Vagina (tissue), 2 donors: ENCODE measurements around the gene RBP5. TPM values are rescaled to one million over a fixed set of nuclear protein-coding genes. Genes with fewer than 3 reads are reported as not detected.

Experiments
- DNase-seq, 2 donors: peaks; one replicate each; pipeline ENCODE4 v3.0.0-alpha.2; 2017; ENCODE audit errors: extremely low spot score in 2 of 2
- H3K27ac ChIP-seq: fragments of 200-600 bp; sonication (generic); one replicate; pipeline ENCODE4 v1.5.1; 2019
- H3K27me3 ChIP-seq: fragments of 200-600 bp; sonication (generic); one replicate; pipeline ENCODE4 v1.5.1; 2019
- H3K36me3 ChIP-seq, 2 donors: fragments of 200-600 bp; sonication (generic); one replicate each; pipeline ENCODE4 v1.5.1; 2017 to 2019
- H3K4me1 ChIP-seq: fragments of 200-600 bp; sonication (generic); one replicate; pipeline ENCODE4 v1.5.1; 2019
- H3K4me3 ChIP-seq, 2 donors: fragments of 200-600 bp; sonication (generic); 1 replicate in 1 of 2; 2 replicates in 1 of 2; pipeline ENCODE4 v1.5.1; 2016 to 2019
- H3K9me3 ChIP-seq: fragments of 200-600 bp; sonication (generic); one replicate; pipeline ENCODE4 v1.5.1; 2019
- POLR2A ChIP-seq, 2 donors: fragments of 450-650 bp; IDR thresholded peaks; one replicate each; pipeline ENCODE4 v1.6.1; 2017; ENCODE audit warnings: antibody characterized with exemption in 2 of 2, mild to moderate bottlenecking in 2 of 2, moderate library complexity in 2 of 2
- POLR2AphosphoS5 ChIP-seq, 2 donors: sonication (generic); formaldehyde crosslinking; IDR thresholded peaks; one replicate each; pipeline ENCODE4 v1.9.0; 2017; ENCODE audit warnings: antibody characterized with exemption in 2 of 2, mild to moderate bottlenecking in 2 of 2, low read depth in 1 of 2; ENCODE audit not compliant: insufficient read depth in 1 of 2
- intact Hi-C: fragments of 100-400 bp; cut with DNase I; formaldehyde crosslinking; loops from one replicate; pipeline ENCODE4 v1.15.1; 2023
- total RNA-seq: library from RNA; depleted of rRNA; stranded (reverse); fragments of >200 nt; gene quantifications from one replicate; pipeline ENCODE4 v1.2.3, GENCODE V29; 2016
- TF ChIP-seq, protein P1 (sequence below), 3 experiments: fragments of 450-650 bp in 2 of 3; fragments of 200-600 bp in 1 of 3; sonication (generic) in 1 of 3; IDR thresholded peaks; one replicate each; pipeline ENCODE4 v1.5.1; 2017 to 2019; ENCODE audit warnings: antibody characterized with exemption in 3 of 3, mild to moderate bottlenecking in 2 of 3, moderate library complexity in 2 of 3

Gene RBP5
- total RNA-seq, 1 donor from 2014 or later: 3.7 TPM

DNA sequence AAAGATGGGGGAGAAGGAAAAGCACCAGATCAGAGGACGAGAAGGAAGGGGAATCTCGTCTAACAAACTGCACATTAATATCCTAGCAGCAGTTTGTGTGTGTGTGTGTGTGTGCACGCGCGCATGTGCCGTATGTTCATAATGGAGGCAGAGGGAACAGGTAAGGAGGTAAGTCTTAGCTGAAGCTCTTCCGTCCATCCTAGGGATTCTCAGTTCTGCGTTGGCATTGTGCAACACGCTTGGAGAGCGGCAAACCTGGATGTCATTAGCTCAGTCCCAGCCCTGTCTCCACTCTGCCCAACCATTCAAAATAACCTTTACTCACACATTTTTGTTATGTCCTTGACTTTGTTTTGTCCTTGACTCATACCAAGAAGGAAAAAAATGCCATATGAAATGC, 34.8 kb downstream of the RBP5 start:
- Histone ChIP-seq H3K9me3 (no peaks in the 10 kb centered on the region), H3K36me3 (peaks cover 0 to 6% of the 10 kb centered on the region in 2 donors), H3K27me3 (no peaks in the 10 kb centered on the region), H3K4me1 (peaks cover 48% of the 10 kb centered on the region), H3K4me3 (no peak overlapping the region), H3K27ac (peak overlapping the region; percentile 94)
- intact Hi-C loops: loop anchor here (5.0 kb wide), 1 partner anchor 152 kb away; the partner anchor contains the start of genes C12orf57 and RNU7-1
- TF ChIP-seq POLR2AphosphoS5 (IDR thresholded peaks at IDR 0.05; ENCODE audit: insufficient read depth in 1 of 2, low read depth in 1 of 2) (no peak), POLR2A (IDR thresholded peaks at IDR 0.05) (no peak)
- TF ChIP-seq, protein P1, sequence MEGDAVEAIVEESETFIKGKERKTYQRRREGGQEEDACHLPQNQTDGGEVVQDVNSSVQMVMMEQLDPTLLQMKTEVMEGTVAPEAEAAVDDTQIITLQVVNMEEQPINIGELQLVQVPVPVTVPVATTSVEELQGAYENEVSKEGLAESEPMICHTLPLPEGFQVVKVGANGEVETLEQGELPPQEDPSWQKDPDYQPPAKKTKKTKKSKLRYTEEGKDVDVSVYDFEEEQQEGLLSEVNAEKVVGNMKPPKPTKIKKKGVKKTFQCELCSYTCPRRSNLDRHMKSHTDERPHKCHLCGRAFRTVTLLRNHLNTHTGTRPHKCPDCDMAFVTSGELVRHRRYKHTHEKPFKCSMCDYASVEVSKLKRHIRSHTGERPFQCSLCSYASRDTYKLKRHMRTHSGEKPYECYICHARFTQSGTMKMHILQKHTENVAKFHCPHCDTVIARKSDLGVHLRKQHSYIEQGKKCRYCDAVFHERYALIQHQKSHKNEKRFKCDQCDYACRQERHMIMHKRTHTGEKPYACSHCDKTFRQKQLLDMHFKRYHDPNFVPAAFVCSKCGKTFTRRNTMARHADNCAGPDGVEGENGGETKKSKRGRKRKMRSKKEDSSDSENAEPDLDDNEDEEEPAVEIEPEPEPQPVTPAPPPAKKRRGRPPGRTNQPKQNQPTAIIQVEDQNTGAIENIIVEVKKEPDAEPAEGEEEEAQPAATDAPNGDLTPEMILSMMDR (IDR thresholded peaks at IDR 0.05): no peak
- DNase-seq: no peak

DNA sequence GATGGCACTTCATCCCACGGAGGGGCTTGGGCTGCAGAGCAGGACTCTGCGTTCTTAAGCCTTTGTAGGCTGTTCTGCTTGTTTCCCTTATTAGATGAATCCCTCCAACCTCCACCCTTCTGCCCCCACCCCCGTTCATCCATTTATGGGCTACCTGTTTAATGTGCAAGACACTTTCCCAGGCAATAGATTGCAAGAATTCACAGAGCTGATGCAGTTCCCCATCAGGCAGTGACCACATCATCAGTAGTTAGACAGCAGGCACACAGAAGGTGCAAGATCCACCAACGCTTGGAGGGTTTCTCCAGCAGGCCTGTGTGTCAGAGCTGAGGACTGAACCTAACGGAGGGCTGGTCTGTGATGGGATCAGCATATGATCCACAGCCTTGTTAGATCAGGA, 35.2 kb downstream of the RBP5 start:
- peaks cover 0 to 10% of the 10 kb centered on the region in 2 donors for H3K36me3 ChIP-seq

DNA sequence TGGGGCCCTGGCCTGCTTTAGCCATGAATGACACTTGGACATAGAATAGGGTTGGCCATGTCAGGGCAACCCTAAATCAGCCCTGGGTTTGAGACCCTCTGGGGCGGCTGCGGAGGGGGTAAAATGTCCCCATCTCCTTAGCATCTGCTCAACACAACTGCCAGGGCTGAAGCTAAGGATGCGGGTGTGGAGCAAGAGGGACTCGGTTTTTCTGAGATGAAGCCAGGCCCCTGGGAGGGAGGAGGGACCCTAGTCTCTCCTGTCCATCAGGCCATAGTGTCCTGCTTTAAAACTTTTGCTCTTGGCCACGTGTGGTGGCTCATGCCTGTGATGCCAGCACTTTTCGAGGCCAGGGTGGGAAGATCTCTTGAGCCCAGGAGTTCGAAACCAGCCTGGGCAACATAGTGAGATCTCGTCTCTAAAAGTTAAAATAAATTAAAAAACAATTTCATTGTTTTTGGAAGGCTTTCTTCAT, 35.7 kb downstream of the RBP5 start:
- peaks cover 53% of the 10 kb centered on the region for H3K4me1 ChIP-seq
- no peaks in the 10 kb centered on the region for H3K27me3 ChIP-seq
- no peaks in the 10 kb centered on the region for H3K9me3 ChIP-seq
- TF ChIP-seq, protein P1 (IDR thresholded peaks at IDR 0.05): no peak
- TF ChIP-seq POLR2AphosphoS5 (IDR thresholded peaks at IDR 0.05; ENCODE audit: insufficient read depth in 1 of 2, low read depth in 1 of 2) (no peak), POLR2A (IDR thresholded peaks at IDR 0.05) (no peak)
- peak overlapping the region; percentile 94 for H3K27ac ChIP-seq
- intact Hi-C loops: loop anchor here (1.0 to 5.0 kb wide), 2 partner anchors 33 to 151 kb away; partner anchors contain the start of genes C12orf57, C1S and RNU7-1
- DNase-seq: no peak
- peaks cover 0 to 15% of the 10 kb centered on the region in 2 donors for H3K36me3 ChIP-seq
- no peak overlapping the region for H3K4me3 ChIP-seq

More for the DNA sequence above, 35.2 kb downstream of the RBP5 start:
- no peak overlapping the region for H3K4me3 ChIP-seq
- H3K9me3 ChIP-seq: no peaks in the 10 kb centered on the region
- TF ChIP-seq, protein P1 (IDR thresholded peaks at IDR 0.05): no peak
- TF ChIP-seq POLR2A (IDR thresholded peaks at IDR 0.05): no peak
- no peak for TF ChIP-seq POLR2AphosphoS5 (IDR thresholded peaks at IDR 0.05; ENCODE audit: insufficient read depth in 1 of 2, low read depth in 1 of 2)
- H3K4me1 ChIP-seq: peaks cover 52% of the 10 kb centered on the region
- H3K27me3 ChIP-seq: no peaks in the 10 kb centered on the region
- intact Hi-C loops: loop anchor here (5.0 kb wide), 1 partner anchor 151 kb away; the partner anchor contains the start of genes C12orf57 and RNU7-1
- no peak for DNase-seq
- H3K27ac ChIP-seq: peak overlapping the region; percentile 94

DNA sequence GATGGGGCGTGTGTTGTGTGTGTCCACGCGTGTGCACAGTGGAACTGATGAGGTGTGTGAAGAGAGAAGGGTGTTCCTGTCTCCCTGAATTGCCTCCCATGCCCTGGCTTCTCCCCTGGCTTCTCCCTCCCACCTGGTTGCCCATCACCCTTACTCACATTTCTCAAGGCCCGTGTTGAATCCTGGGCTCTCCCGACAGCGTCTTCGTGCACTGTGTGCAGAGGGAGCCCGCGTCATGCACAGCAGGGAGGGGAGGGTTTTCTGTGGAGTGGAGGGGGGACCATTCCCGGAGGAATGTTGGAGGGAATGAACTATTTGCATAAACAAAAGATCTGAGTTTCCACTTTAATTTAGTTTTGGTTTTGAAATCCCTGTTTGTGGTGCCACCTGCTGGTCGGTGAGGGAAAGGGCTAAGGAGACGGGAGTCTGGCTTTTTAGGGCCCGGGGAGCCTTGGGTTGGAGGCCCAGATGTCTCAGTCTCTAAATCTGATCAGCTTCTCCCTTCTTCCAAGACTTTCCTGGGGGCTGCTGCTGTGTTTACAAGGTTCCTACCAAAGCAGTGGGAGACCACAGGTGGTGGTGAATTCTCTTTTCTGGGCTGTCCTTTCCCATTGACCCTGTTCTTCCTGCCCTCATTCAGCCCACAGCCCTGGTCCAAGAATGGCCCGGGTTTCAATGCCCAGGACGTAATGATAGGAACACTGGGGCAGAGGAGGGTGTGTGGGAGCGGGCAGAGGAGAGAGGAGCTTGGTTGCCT, 36.3 kb downstream of the RBP5 start, which contains the start of gene C1R:
Gene C1R, minus strand, starts transcription at position 217 of the 757 bp plus-strand sequence. Its CDS starts 57 bp downstream, at position 160.
- Histone ChIP-seq H3K36me3 (peaks cover 0 to 21% of the 10 kb centered on the region in 2 donors), H3K27me3 (no peaks in the 10 kb centered on the region), H3K9me3 (no peaks in the 10 kb centered on the region), H3K4me3 (peak within 1 kb of the TSS; percentile 60 to 68), H3K4me1 (peaks cover 53% of the 10 kb centered on the region), H3K27ac (peak within 1 kb of the TSS; percentile 94)
- peak in 1 of 2 donors; percentile 81 for TF ChIP-seq POLR2A (IDR thresholded peaks at IDR 0.05)
- TF ChIP-seq, protein P1 (IDR thresholded peaks at IDR 0.05): peak; percentile 80 to 95 (median 89)
- TF ChIP-seq POLR2AphosphoS5 (IDR thresholded peaks at IDR 0.05; ENCODE audit: insufficient read depth in 1 of 2, low read depth in 1 of 2): peak; percentile 91 to 94
- no peak for DNase-seq
- intact Hi-C loops: loop anchor here (1.0 to 5.0 kb wide), 2 partner anchors 32 to 150 kb away; partner anchors contain the start of genes C12orf57, C1S and RNU7-1
